DND-41 (cell line): ENCODE results near the gene MDK.

Experiments
- EZH2 ChIP-seq: IDR thresholded peaks from 3 replicates; pipeline ENCODE4 v1.6.1; 2012; ENCODE audit warnings: borderline replicate concordance, low read depth, mild to moderate bottlenecking, moderate library complexity, low read length, inconsistent platforms; ENCODE audit not compliant: severe bottlenecking
- TF ChIP-seq, protein P1 (sequence below): IDR thresholded peaks from 2 replicates; pipeline ENCODE4 v1.5.1; 2012; ENCODE audit warnings: borderline replicate concordance, low read length, moderate library complexity, mild to moderate bottlenecking; ENCODE audit not compliant: poor library complexity, severe bottlenecking; ENCODE audit errors: extremely low read depth

DNA sequence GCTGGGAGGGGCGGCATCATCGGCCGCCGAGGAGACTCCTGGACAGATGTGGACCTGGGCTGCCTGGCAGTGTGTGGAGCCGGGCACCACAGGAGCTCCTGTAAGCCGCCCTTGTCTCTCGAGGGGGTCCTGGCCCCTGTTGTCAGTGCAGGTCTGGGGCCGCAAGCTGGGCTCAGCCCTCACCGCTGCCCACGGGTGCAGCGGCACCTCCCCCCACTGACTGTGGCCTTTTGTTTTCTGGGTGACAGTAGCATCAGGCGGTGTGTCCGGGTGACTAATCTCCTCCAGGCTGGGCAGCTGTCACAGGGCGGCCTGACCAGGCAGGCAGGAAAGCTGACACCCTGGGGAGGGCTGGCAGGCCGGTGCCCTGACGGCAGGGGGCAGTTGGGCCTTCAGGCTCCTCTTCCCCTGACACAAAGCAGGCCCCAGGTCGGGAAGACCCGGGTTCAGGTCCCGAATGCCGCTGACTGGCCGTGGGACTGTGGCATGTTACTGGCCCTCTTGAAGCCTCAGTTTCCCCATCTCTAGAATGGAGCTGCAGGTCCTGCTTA lies 17.9 kb upstream of the MDK start:
- TF ChIP-seq, protein P1, sequence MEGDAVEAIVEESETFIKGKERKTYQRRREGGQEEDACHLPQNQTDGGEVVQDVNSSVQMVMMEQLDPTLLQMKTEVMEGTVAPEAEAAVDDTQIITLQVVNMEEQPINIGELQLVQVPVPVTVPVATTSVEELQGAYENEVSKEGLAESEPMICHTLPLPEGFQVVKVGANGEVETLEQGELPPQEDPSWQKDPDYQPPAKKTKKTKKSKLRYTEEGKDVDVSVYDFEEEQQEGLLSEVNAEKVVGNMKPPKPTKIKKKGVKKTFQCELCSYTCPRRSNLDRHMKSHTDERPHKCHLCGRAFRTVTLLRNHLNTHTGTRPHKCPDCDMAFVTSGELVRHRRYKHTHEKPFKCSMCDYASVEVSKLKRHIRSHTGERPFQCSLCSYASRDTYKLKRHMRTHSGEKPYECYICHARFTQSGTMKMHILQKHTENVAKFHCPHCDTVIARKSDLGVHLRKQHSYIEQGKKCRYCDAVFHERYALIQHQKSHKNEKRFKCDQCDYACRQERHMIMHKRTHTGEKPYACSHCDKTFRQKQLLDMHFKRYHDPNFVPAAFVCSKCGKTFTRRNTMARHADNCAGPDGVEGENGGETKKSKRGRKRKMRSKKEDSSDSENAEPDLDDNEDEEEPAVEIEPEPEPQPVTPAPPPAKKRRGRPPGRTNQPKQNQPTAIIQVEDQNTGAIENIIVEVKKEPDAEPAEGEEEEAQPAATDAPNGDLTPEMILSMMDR = no peak
- TF ChIP-seq EZH2 = no peak
